GM18502 (cell line): Measurements from ENCODE around the gene RPL31.

Experiments used
- ATAC-seq: cut with Tn5 transposase; IDR thresholded peaks from one replicate; pipeline ENCODE4 v1.9.1; 2021; ENCODE audit warnings: mild to moderate bottlenecking; ENCODE audit not compliant: unreplicated experiment, poor library complexity

Gene RPL31

DNA sequence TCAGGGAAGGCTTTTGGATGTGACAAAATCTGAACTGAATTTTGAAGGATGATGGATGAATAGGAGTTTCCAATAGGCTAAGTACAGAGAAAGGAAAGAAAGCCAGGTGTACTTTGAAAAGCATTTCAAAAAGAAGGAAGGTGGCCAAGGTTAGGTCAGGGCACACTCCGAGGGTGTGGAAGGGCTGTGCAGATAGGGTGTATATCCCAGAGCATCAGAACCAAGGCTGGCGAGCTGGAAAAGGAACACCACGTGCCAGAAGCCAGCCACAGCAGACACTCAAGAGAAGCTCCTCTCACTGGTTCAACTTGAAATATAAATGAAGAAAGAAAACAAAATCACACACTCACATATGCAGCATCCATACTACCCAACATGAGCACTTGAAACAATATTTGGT lies 51.0 kb downstream of the RPL31 start:
- no peak for ATAC-seq
